Measurements from ENCODE around the gene LRCOL1. TPM values are rescaled to one million over a fixed set of nuclear protein-coding genes. Genes with fewer than 3 reads are reported as not detected.

Gene LRCOL1
- total and polyA plus RNA-seq, 2 of the 8 experiments (the other 6 are each of a cell fraction or from before 2014, with no cell fraction given): not detected

DNA sequence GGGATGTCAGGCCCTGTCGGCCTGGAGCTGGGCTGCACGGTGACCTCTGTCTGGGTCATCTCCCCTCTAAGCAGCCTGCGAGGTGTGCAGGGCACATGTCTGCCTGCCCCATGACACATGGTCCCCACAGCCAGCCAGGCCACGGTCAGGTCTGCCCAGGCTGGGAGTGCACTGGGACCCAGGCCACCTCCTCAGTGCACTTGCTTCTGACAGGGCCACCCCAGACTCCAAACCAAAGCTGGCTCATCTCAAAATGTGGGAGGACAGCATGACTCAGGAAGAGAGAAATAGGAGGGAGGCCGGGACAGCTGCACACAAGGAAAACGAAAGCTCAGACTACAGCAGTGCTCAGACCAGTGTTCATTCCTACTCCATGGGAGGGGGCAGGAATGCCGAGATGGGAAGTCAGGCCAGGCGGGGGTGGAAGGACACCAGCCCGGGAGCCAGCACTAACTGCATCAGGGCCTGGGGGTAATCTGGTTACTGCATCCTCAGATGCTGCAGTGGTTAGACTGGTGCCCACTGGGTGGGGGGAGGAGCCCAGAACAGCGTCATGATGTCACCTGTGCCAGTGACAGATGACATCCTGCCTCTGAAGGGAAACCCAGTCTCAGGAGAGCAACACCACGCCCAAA lies 12.2 kb upstream of the LRCOL1 start:
- FAIRE-seq: no peak
- TF ChIP-seq MAFK (IDR thresholded peaks at IDR 0.05; ENCODE audit: low read depth, low read length) (no peak), SIN3A (conservative IDR thresholded peaks at IDR 0.05 in 1 of 2, IDR thresholded peaks at IDR 0.05 in 1 of 2; ENCODE audit: low read depth in 1 of 2, low read length in 2 of 2) (no peak), MAX (IDR thresholded peaks at IDR 0.05) (no peak), HDAC2 (IDR thresholded peaks at IDR 0.05; ENCODE audit: borderline replicate concordance in 1 of 2, low read depth in 2 of 2, low read length in 2 of 2) (no peak), RAD21 (IDR thresholded peaks at IDR 0.05 in 1 of 2, conservative IDR thresholded peaks at IDR 0.05 in 1 of 2; ENCODE audit: low read depth in 2 of 2, low read length in 2 of 2) (no peak), KDM1A (IDR thresholded peaks at IDR 0.05; ENCODE audit: borderline replicate concordance, low read length) (no peak), SAP30 (IDR thresholded peaks at IDR 0.05; ENCODE audit: insufficient read depth, insufficient replicate concordance, low read length) (no peak), ATF3 (IDR thresholded peaks at IDR 0.05; ENCODE audit: insufficient read depth, low read depth, low read length) (no peak), TBP (IDR thresholded peaks at IDR 0.05; ENCODE audit: low read depth, low read length) (no peak), CHD2 (IDR thresholded peaks at IDR 0.05; ENCODE audit: low read length) (no peak)

More for the DNA sequence above, 12.2 kb upstream of the LRCOL1 start:
- Histone ChIP-seq H3K9me3 (ENCODE audit: insufficient read depth in 2 of 2, low read depth in 1 of 2, low read length in 1 of 2) (peaks cover 0 to under 1% of the 10 kb centered on the region in 2 experiments; a peak in 1 of 4 replicates), H4K5ac (ENCODE audit: insufficient read length, low read depth, low read length) (no peak overlapping the region), H2AFZ (ENCODE audit: low read length) (no peak overlapping the region), H3K4ac (replicated peaks; ENCODE audit: insufficient read length, low read depth, low read length) (no peak overlapping the region), H4K91ac (replicated peaks; ENCODE audit: insufficient read length, low read length) (no peak overlapping the region), H4K8ac (ENCODE audit: extremely low read depth, insufficient read depth, low read length) (no peak overlapping the region), H3K27ac (ENCODE audit: low read depth, low read length) (no peak overlapping the region), H4K20me1 (replicated peaks in 1 of 2; ENCODE audit: control insufficient read depth in 1 of 2, insufficient read depth in 2 of 2, low read length in 2 of 2) (peaks cover 7 to 14% of the 10 kb centered on the region in 2 experiments), H2BK20ac (ENCODE audit: low read length) (no peak overlapping the region), H3K36me3 (ENCODE audit: control insufficient read depth in 2 of 4, insufficient read depth in 4 of 4, low read length in 3 of 4) (peaks cover 13 to 29% (median 19%) of the 10 kb centered on the region in 4 experiments; a peak in 7 of 8 replicates), H3K9ac (replicated peaks in 1 of 4; ENCODE audit: extremely low read depth in 1 of 4, low read depth in 3 of 4, low read length in 3 of 4) (no peak overlapping the region), H2BK120ac (replicated peaks; ENCODE audit: low read depth, low read length) (no peak overlapping the region), H3K4me3 (ENCODE audit: extremely low read depth in 1 of 4, insufficient read depth in 2 of 4, low read depth in 3 of 4, low read length in 4 of 4) (no peak overlapping the region), H2BK15ac (ENCODE audit: low read length) (no peak overlapping the region), H3K18ac (ENCODE audit: extremely low read depth, low read length) (no peak overlapping the region), H2BK12ac (ENCODE audit: low read depth, low read length) (no peak overlapping the region), H2AK5ac (ENCODE audit: low read depth, low read length) (no peak overlapping the region), H2BK5ac (ENCODE audit: low read depth, low read length) (no peak overlapping the region), H3K23me2 (ENCODE audit: low read depth, low read length) (no peaks in the 10 kb centered on the region; the same call in 1 of the 2 replicates), H3K14ac (ENCODE audit: insufficient read length) (no peak overlapping the region), H3K23ac (ENCODE audit: insufficient read length) (no peak overlapping the region), H3K79me1 (ENCODE audit: low read depth, low read length) (no peaks in the 10 kb centered on the region; the same call in 1 of the 2 replicates), H3K79me2 (ENCODE audit: control insufficient read depth in 1 of 2, insufficient read depth in 2 of 2, low read length in 2 of 2) (no peaks in the 10 kb centered on the region), H3K56ac (replicated peaks; ENCODE audit: insufficient read length, low read depth, low read length) (no peak overlapping the region), H3K27me3 (replicated peaks in 1 of 4; ENCODE audit: control insufficient read depth in 3 of 4, extremely low read depth in 1 of 4, insufficient read depth in 3 of 4, low read length in 3 of 4) (peaks cover 7 to 21% (median 14%) of the 10 kb centered on the region in 4 experiments), H3K4me1 (replicated peaks in 1 of 4; ENCODE audit: control insufficient read depth in 3 of 4, insufficient read depth in 4 of 4, low read length in 3 of 4) (peaks cover 0 to 3% (median 0%) of the 10 kb centered on the region in 4 experiments; a peak in 3 of 7 replicates), H3K4me2 (ENCODE audit: insufficient read depth in 1 of 2, low read depth in 2 of 2, low read length in 2 of 2) (no peak overlapping the region)
- ChIA-PET CTCF (ENCODE audit: partially characterized antibody) (interaction anchor here (0.8 to 4.6 kb wide), 3 partner anchors 13 to 207 kb away, joined by 3 to 28 read pairs (median 4); no protein-coding TSS in a partner anchor), POLR2A (ENCODE audit: partially characterized antibody) (interaction anchor here (0.7 to 3.4 kb wide), 6 partner anchors 9 to 26 kb away, joined by 3 to 26 read pairs (median 3); no protein-coding TSS in a partner anchor)
- no peak for DNase-seq (ENCODE audit: low read depth in 1 of 2, low spot score in 2 of 2)
- 78% methylated on average over 10 of the region's 11 CpGs; no CpG with 5 or more reads in 1 of the 2 experiments for WGBS, 2 experiments (ENCODE audit: extremely low coverage in 1 of 2, insufficient coverage in 1 of 2, insufficient read length in 1 of 2, insufficient replicate concordance in 2 of 2, low coverage in 1 of 2, low lambda C conversion rate in 2 of 2, missing lambda C conversion rate in 1 of 2)

Data from H1 (cell line).